IPS-11a (cell line): ENCODE measurements around the gene RASL10B.
"Not testable (repeated sequence)": the region's sequence is repeated elsewhere in the genome, so short reads cannot be mapped to it uniquely, and the experiment has no call there.

Experiments used
- H3K4me3 ChIP-seq: one replicate; pipeline ENCODE4 v1.5.1; 2013; ENCODE audit warnings: low read depth, low read length, control low read depth

The RASL10B gene

DNA sequence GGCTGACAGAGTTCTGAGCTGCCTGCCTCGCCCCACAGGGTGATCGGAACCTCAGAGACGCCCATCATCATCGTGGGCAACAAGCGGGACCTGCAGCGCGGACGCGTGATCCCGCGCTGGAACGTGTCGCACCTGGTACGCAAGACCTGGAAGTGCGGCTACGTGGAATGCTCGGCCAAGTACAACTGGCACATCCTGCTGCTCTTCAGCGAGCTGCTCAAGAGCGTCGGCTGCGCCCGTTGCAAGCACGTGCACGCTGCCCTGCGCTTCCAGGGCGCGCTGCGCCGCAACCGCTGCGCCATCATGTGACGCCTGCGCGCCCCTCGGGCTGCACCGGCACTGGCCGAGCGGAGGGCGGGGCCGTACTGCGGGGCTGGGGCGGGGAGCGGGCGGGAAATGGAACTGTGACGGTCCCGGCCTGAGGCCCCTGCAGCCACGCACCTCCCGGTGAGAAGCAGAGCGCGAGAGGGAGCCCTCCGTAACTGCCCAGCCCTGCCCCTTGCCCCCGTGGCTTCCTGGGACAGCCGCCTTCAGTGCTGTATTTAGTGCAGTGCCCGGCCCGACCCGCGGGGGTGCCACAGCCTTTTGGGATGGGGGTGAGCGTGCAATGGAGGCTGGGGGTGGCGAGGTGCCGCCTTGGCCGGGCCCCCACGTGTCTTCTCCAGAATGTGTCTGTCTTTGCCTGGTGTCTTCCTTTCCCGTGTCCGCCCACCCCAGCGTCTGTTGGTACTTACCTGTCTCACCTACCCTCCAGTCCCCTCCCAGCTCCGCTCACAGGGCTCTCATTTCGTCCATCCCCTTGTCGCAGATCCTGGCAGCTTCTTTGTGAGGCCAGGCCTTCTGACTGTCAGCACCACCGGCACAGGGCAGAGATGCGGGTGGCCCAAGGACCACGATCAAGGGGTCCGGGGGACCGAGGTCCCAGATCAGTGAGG is 9.8 kb downstream of the RASL10B start:
- H3K4me3 ChIP-seq: peak overlapping the region; percentile 0

GRCh38 chr17:35742496-35742895 is 11.1 kb downstream of the RASL10B start:
- no peak overlapping the region for H3K4me3 ChIP-seq

DNA sequence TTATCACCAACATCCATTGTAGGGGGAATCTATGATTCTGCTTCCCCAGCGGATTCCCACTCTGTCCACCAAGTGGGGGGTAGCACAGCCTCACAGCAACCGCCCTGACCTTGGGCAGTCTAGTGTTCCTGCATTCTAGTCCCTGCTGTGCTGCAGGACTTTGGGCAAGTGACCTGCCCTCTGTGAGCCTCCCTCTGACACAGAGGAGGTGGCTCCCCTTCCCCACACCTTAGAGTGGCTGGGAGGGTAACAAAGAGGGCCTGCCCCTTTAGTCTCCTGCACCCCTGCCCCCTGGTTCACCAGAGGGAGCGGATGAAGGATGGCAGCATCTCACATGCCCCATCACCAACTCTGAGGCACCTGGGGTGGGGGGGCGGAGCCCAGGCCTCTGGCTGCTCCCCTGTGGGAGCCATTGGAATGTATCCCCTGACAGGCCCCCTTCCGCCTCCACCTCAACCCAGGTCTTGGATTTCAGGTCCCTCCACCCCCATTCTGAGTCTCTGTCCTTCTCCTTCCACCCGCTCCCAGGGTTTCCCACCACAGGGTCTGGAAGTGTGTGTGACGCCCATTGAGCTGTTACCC is 11.5 kb downstream of the RASL10B start:
- H3K4me3 ChIP-seq: no peak overlapping the region

- no peak overlapping the region for H3K4me3 ChIP-seq
Measured at GRCh38 chr17:35743626-35744328, 12.3 kb downstream of the RASL10B start.

DNA sequence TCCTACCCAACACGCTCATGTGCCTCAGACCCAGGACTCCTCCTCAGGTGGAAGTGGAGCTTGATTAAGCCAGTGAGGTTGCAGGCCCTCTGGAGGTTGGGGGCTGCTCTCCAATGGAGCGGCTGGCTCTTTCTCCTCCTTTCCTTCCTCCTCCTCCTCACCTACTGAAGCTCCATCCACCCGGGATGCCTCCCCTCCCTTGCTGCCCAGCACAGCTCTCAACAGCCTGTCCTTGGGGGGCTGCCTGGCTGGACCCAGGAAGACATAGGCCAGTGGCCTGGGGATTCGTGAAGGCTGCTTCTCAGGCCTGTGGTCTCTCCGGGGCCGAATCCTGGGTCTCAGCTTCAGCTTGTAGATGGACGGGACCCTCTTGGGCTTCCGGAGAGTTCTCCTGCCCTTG is 13.4 kb downstream of the RASL10B start:
- no peak overlapping the region for H3K4me3 ChIP-seq

- H3K4me3 ChIP-seq: no peak overlapping the region
Measured at GRCh38 chr17:35745246-35745645, 13.8 kb downstream of the RASL10B start.

DNA sequence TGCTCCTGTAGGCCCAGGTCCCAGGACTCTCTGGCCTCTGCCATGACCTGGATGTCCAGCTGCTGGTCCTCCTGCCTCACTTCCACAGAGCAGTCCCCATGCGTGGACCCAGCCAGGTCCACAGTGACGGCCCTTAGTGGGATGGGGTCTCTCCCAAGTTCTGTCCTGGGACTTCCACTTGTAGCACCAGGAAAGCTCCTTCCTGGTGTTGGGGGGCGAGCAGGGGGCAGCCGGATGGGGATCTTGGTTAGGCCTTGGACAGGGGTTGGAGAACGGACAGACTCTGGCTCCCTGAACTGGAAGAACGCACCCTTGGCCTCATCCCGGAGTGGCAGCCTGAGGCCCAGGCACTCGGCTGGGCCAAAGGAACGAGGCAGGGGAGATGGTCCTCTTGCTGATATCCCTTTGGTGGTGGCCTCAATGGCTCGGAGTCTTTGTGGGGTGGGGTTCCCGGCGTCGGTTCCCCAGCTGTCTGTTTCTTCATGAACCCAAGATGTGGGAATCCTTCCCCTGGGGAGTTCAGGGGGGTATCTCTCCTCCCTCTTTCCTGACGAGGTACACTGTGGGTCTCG is 14.4 kb downstream of the RASL10B start:
- H3K4me3 ChIP-seq: no peak overlapping the region

- no peak overlapping the region for H3K4me3 ChIP-seq
Measured at GRCh38 chr17:35747540-35748017, 16.1 kb downstream of the RASL10B start.

- no peak overlapping the region for H3K4me3 ChIP-seq
Measured at GRCh38 chr17:35748341-35748841, 17.0 kb downstream of the RASL10B start.

GRCh38 chr17:35748979-35749378 is 17.5 kb downstream of the RASL10B start:
- H3K4me3 ChIP-seq: no peak overlapping the region

DNA sequence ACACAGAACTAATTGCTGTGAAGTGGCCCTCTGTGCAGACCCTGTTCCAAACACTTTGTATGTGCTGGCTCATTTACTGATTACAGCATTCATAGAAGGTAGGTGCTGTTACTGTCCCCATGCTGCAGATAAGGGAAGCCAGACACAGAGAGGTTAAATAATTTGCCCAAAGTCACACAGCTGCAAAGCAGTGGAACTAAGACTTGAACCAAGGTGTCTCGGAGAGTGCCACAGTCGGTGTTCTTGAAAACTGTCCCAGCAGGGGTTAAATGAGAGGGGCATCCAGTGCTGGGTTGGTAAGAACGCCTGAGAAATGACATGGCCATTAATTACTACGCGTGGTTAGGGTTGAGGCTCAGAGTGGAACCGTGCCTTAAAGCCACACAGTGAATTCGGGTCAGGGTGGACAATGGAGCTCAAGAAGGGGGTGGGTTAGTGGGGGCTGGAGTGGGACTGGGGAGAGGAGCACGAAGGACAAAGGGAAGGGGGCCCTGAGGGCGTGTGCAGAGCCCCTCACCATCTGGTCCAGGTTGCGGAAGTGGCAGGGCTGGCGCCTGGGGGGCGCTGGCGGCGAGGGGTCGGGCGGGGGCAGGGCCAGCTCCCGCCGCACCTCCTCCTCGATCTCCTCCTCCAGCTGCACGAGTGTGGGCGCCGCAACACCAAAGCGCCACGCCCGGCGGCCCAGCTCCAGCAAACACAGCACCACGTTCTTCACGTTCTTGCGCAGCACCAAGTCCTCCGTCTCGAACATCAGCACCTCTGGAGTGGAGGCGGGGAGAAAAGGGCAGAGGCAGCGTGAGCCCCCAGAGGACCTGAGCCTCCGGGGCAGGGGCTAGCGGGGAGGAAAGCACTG is 18.3 kb downstream of the RASL10B start:
- H3K4me3 ChIP-seq: no peak overlapping the region

- H3K4me3 ChIP-seq: no peak overlapping the region
Measured at GRCh38 chr17:35750526-35751395, 19.3 kb downstream of the RASL10B start.

DNA sequence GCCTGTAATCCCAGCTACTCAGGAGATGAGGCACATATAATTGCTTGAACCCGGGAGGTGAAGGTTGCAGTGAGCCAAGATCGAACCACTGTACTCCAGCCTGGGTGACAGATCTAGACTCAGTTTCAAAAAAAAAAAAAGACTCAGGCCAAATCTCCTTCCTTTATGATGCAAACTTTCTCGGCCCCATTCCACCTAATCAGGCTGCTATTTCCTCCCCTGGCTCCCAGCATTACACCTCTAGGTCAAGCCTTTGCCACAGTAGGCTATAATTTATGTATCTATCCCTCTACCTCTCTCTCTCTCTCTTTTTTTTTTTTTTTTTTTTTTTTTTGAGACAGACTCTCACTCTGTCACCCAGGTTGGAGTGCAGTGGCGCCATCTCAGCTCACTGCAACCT is 20.1 kb downstream of the RASL10B start:
- H3K4me3 ChIP-seq: not testable (repeated sequence)

- H3K4me3 ChIP-seq: no peak overlapping the region
Measured at GRCh38 chr17:35752471-35752870, 21.0 kb downstream of the RASL10B start.

GRCh38 chr17:35752945-35753764 is 21.7 kb downstream of the RASL10B start, which contains the start of gene GAS2L2:
Gene GAS2L2 (minus strand): TSS chr17:35753239. CDS start chr17:35752850, 389 bp downstream.
- no peak within 1 kb of the TSS for H3K4me3 ChIP-seq

GRCh38 chr17:35757243-35757642 is 25.8 kb downstream of the RASL10B start:
- H3K4me3 ChIP-seq: no peak overlapping the region

DNA sequence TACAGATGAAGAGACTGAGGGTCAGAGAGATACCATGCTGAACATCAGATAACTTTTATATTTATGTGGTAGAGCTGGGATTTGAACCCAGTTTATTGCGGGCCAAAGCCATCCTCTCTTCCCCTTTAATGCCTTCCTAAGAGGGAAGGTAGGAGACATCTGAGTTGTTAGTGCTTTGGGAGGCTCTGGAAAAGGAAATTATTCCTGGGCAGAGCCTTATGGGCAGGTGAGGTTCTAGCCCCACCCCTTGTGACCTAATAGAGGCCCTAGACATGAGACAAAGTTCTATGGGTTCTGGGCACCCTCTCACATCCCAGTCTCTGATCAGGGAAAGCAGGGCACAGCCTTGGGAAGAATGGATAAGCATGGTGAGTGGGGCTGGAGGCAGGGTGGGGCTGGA is 29.1 kb downstream of the RASL10B start, which contains the start of gene C17orf50:
Gene C17orf50, plus strand, starts transcription at position 301 of the 400 bp plus-strand sequence. Its CDS starts 55 bp downstream, at position 356.
- H3K4me3 ChIP-seq: no peak within 1 kb of the TSS

DNA sequence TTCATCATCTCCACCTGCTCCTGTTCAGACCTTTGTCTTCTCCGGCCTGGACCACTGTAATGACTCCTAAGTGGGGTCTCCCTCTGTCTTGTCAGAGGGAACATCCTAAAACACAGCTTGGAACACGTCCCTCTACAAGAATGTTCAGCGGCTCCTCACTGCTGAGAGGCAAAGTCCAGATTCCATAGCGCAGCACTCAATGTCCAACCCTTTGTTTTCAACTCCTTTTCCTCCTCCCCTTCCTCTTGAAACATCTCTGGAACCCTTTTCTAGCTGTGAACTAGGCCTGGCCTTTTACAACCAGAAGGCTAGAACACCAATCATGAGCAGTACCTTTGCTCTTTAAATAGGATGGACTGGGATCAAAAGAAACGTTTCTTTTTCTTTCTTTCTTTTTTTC is 30.2 kb downstream of the RASL10B start:
- H3K4me3 ChIP-seq: no peak overlapping the region
